ENCODE results near the gene SFI1.
"Not testable (repeated sequence)": the region's sequence is repeated elsewhere in the genome, so short reads cannot be mapped to it uniquely, and the experiment has no call there.

The SFI1 gene

DNA sequence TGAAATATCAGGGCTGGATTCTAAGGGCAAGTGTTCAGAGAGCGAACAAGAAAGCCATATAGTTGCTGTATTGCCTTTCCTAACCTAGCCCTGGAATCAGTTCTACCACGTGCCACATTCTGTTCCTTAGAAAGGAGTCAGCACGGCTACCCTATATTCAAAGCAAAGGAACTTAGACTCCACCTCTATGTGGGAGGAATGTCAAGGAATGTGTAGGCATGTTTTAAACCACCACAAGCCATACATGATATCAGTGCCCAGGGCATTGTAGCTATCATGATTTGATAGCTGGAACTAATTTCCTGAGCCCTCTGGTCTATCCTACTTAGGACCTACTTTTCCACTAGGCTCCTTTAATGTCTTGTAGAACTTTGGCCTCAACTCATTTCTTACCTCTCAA is 4.2 kb upstream of the SFI1 start:
- no peak for DNase-seq (ENCODE audit: low read depth in 2 of 2)

DNA sequence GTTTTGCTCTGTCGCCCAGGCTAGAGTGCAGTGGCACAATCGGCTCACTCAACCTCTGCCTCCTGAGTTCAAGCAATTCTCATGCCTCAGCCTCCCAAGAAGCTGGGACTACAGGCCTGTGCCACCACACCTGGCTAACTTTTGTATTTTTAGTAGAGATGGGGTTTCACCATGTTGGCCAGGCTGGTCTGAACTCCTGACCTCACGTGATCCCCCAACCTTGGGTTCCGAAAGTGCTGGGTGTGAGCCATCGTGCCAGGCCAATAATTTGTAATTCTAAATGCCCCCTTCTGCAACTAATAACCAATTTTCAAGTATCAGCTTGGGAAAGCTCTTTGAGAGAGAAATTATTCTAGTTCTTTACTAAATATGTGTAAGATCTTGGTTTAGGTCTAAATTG is 3.0 kb upstream of the SFI1 start:
- DNase-seq (ENCODE audit: low read depth in 2 of 2), result not testable (repeated sequence)

- DNase-seq (ENCODE audit: low read depth in 2 of 2), result no peak
Measured at GRCh38 chr22:31495343-31495742, 993 bp upstream of the SFI1 start.

GRCh38 chr22:31496735-31497146 is 405 bp downstream of the SFI1 start:
- DNase-seq (ENCODE audit: low read depth in 2 of 2), result peak in 1 of 2 donors; percentile 23

GRCh38 chr22:31497148-31497938 is 1.0 kb downstream of the SFI1 start:
- no peak for DNase-seq (ENCODE audit: low read depth in 2 of 2)

DNA sequence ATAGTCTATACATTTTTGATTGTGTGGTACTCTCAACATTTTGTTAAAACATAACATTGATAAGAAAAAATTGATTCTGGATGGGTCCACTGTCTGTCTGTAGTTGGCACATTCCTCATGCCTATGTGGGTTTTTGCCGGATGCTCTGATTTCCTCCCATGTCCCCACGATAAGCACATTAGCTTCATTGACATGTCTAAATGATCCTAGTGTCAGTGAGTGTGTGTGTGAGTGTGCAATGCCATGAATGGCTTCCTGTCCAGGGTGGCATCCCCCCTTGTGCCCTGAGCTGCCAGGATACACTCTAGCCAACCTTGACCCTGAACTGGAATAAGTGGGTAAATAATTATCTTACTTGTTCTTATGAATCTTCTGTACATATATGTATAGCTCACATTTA is 5.4 kb downstream of the SFI1 start:
- DNase-seq (ENCODE audit: low read depth in 2 of 2), result no peak

- no peak for DNase-seq (ENCODE audit: low read depth in 2 of 2)
Measured at GRCh38 chr22:31503211-31503964, 7.1 kb downstream of the SFI1 start.

GRCh38 chr22:31504282-31504681 is 7.9 kb downstream of the SFI1 start:
- DNase-seq (ENCODE audit: low read depth in 2 of 2), result no peak

GRCh38 chr22:31507517-31507916 is 11.2 kb downstream of the SFI1 start:
- DNase-seq (ENCODE audit: low read depth in 2 of 2), result not testable (repeated sequence)

- no peak for DNase-seq (ENCODE audit: low read depth in 2 of 2)
Measured at GRCh38 chr22:31508536-31508935, 12.2 kb downstream of the SFI1 start.

- no peak for DNase-seq (ENCODE audit: low read depth in 2 of 2)
Measured at GRCh38 chr22:31509061-31509762, 12.9 kb downstream of the SFI1 start.

- DNase-seq (ENCODE audit: low read depth in 2 of 2), result no peak
Measured at GRCh38 chr22:31520051-31520450, 23.7 kb downstream of the SFI1 start.

GRCh38 chr22:31524132-31524531 is 27.8 kb downstream of the SFI1 start:
- DNase-seq (ENCODE audit: low read depth in 2 of 2), result not testable (repeated sequence)

DNA sequence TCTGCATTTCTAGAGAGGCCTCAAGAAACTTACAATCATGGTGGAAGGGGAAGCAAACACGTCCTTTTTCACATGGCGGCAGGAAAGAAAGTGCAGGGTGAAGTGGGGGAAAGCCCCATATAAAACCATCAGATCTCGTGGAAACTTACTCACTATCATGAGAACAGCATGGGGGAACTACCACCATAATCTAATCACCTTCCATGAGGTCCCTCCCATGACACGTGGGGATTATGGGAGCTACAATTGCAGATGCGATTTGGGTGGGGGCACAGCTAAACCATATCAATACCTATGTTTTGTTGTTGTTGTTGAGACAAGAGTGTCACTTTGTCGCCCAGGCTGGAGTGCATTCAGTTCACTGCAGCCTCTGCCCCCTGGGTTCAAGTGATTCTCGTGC is 29.9 kb downstream of the SFI1 start:
- DNase-seq (ENCODE audit: low read depth in 2 of 2), result no peak

GRCh38 chr22:31530823-31531195 is 34.5 kb downstream of the SFI1 start:
- DNase-seq (ENCODE audit: low read depth in 2 of 2), result no peak

DNA sequence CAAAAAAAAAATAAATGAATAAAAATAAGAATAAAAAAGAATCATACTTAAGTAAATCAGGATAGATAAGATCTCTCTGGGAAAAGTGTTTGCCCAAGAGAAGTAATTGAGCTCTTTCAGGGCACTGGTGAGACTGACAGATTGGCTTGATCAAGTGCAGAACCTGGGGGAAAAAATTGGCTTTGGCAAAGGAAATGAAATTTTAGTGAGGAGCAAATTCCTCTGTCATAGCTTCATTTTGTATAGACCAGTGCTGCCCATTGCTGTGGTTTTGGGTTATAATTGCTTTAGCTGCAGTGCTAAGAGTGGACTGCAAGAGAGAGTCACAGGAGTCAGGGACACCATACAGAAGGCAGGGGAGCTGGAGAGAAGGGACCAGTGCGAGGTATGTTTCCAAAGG is 35.7 kb downstream of the SFI1 start:
- DNase-seq (ENCODE audit: low read depth in 2 of 2), result no peak

DNA sequence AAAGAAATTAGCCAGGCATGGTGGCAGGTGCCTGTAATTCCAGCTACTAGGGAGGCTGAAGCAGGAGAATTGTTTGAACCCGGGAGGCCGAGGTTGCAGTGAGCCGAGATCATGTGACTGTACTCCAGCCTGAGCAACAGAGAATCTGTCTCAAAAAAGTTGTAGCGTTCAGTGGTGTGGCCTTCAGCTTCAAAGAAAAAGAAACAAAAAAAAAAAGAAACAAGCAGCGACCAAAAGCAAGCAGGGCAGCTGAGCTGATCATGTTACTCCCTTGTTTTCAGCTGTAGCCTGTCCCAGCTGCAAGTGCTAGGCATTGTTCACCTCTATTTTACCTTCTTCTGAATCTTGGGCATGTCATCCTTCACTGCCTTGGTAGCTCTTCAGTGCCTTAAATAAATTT is 37.0 kb downstream of the SFI1 start:
- no peak for DNase-seq (ENCODE audit: low read depth in 2 of 2)

- DNase-seq (ENCODE audit: low read depth in 2 of 2), result no peak
Measured at GRCh38 chr22:31537019-31537535, 40.7 kb downstream of the SFI1 start.

DNA sequence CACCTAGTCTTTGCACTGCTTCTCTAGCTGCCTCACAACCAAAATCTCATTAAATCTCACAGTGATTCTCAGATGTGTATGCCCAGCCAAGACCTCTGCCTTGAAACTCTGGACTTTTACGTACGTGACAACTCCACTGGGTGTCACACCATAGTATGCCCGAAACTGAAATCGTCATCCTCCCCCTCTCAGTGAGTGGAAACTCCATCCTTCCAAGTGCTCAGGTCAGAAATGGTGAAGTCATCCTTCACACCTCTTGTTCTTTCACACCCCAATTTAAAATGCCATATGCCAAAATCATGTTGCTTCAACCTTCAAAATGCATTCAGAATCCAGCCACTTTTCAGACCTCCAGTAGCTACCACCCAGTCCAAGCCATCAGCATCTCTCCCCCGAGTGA is 42.5 kb downstream of the SFI1 start:
- DNase-seq (ENCODE audit: low read depth in 2 of 2), result no peak

DNA sequence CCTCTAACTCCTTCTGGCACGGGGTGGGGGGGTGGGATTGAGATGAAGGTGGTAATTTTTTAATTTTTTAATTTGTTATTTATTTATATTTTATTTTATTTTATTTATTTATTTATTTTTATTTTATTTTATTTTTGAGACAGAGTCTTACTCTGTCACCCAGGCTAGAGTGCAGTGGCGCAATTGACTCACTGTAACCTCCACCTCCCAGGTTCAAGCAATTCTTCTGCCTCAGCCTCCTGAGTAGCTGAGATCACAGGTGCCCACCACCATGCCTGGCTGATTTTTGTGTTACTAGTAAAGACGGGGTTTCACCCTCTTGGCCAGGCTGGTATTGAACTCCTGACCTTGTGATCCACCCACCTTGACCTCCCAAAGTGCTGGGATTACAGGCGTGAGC is 43.8 kb downstream of the SFI1 start:
- DNase-seq (ENCODE audit: low read depth in 2 of 2), result not testable (repeated sequence)

GRCh38 chr22:31540966-31541365 is 44.6 kb downstream of the SFI1 start:
- DNase-seq (ENCODE audit: low read depth in 2 of 2), result no peak
